Sciatic nerve (tissue), 2 donors: ENCODE measurements around the gene KCNC4. TPM values are rescaled to one million over a fixed set of nuclear protein-coding genes. Genes with fewer than 3 reads are reported as not detected.

Experiments used
- ATAC-seq: fragments of 200-7000 bp; cut with Tn5 transposase; one replicate; pipeline ENCODE4 v1.9.1; 2020; ENCODE audit warnings: mild to moderate bottlenecking, moderate library complexity
- DNase-seq: peaks from one replicate; pipeline ENCODE4 v3.0.0-alpha.2; 2020; ENCODE audit warnings: low spot score
- intact Hi-C: fragments of 100-400 bp; cut with DNase I; formaldehyde crosslinking; loops from one replicate; pipeline ENCODE4 v1.14.2; 2022
- total RNA-seq: library from RNA; stranded (reverse); fragmentation: NEBNext Ultra II Directional; extraction: Animal tissue kit (Norgen Biotek cat#: 25700); gene quantifications from one replicate; pipeline ENCODE4 v1.2.1, GENCODE V29; 2021
- donor health status: DM: no; HTN: no; CAD: no.
- donor health status: DM: no; HTN: no; CAD: no.

KCNC4 gene
- total RNA-seq, 1 donor from 2014 or later, result 15.6 TPM

DNA sequence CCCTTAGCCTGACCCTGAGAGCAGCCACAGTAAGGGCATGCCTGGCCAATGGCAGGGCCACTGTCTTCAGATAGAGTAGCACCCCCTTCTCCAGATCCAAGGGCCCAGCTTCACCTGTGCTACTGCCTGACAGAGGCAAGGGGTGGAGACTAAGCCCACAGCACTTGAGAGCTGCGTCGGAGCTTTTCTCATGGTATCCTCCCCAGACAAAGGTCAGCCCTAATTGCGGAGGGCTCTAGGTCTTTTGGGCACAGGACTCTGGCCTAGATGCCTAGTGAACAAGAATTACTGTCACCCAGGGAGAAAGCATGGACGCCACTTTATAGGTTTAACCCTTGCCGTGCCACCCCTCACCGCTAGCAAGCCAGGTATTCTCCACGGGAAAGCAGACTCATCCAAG, 15.1 kb downstream of the KCNC4 start:
- intact Hi-C loops, result no loop called here
- ATAC-seq (no peak), DNase-seq (no peak)

DNA sequence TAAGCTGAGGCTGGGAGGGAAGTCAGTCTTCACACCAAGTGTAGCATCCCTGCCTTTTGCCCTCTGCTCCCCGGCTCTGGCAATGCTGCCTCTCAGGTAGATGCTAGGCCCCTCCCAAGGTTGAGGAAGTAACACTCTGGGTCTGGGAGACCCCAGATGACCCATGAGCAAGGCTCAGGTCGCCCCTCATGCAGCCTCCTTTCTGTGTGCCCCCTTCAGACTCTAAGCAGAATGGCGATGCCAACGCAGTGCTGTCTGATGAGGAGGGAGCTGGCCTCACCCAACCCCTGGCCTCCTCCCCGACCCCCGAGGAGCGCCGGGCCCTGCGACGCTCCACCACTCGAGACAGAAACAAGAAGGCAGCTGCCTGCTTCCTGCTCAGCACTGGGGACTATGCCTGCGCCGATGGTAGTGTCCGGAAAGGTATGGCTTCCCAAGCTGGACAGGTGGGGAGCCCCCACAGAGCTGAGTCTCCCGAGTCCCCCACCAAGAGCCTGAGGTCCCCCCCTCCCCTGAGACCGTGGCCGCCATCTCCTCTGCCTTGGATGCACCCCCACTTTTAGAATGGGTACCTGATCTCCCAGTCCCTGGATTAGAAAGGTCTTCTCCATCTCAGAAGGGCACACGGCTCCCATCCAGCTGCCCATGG, 15.8 kb downstream of the KCNC4 start:
- intact Hi-C loops, result no loop called here
- DNase-seq (no peak), ATAC-seq (no peak)

DNA sequence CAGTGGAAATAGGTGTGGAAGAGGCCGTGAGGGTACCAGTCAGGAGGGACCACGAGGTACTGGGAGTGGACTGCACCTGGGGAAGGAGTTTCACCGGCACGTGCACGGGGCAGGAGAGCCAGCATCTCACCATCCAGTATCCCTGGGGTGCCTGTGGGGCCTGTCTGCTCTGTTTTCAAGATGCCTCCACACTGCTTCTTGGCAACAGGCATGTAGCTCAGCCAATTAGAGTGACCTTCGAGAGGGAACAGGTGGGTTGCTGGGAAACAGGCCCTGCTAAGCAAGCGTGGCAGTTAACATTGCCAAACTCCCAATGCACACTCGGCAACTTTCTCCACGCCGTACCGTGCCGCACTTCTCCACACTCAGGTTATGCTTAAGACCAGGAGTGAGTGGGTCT, 17.7 kb downstream of the KCNC4 start:
- intact Hi-C loops, result no loop called here
- no peak for ATAC-seq
- DNase-seq, result no peak

DNA sequence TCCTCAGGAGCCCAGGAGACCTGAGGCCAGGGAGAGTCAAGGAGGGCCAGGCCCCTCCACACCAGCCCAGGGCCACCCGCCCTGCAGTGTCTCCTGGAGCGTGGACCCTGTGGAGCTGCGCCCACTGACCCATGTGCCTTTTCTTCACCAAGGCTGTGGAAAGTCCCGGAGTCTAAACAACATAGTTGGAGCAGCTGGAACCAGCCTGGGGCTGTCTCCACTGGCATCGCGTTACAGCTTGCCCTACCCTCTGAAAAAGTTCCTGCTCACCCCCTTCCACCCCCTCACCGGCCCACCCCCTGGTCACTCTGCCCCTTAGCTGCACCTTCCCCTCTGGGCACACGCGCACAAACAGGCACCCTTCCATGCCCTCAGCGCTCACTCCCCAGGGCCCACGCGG, 18.3 kb downstream of the KCNC4 start:
- intact Hi-C loops, result no loop called here
- no peak for ATAC-seq

DNA sequence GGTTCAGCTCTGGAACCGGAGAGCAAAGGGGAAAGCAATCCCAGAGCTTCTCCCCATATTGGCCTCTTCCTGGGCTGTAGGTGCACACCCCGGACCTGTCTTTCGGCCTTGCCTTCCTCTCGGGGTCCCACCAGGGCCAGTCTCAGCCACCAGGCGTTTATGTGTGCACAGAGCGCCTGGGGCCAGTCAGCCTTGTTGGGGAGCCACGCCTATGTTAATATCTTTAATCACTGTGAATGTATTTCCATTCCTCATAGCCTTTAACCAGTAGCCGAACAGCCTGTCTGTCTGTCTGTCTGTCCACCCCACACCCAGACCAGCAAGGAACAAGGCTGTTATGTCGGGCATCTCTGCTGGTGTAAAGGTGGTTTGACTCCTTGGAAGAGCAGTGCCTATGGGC, 18.8 kb downstream of the KCNC4 start:
- no peak for ATAC-seq
- intact Hi-C loops, result no loop called here
- no peak for DNase-seq

More for the DNA sequence above, 18.3 kb downstream of the KCNC4 start:
- DNase-seq, result no peak

DNA sequence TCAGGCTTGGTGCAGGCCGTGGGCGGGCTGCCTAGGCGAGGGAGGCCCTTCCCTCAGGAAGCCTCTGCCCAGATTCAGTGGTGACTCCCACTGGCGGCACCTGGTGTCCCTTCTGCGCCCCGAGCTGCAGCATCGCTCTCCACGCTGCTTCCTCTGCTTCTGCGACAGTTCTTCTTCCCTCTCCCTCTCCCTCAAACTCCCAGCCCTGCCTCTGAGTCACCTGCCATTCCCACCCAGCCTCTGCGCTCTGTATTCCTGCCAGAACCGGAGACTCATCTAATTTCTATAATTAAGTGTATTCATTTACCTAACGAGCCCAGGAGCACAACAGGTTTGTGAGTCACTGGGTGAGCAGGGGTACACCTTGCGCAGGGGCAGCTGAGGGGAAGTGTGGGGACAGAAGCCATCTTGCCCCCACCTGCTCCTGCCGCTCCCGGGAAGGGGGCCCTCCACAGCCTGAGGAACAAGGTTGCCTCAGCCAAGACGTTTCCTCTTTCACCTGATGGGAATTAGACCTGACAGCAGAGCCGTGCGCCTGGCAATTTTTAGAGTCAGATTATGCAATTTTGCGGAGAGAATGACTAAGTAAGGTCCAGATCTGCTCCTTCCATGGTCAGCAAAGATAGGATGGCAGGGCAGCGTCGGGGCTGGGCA, 19.4 kb downstream of the KCNC4 start:
- no peak for ATAC-seq

DNA sequence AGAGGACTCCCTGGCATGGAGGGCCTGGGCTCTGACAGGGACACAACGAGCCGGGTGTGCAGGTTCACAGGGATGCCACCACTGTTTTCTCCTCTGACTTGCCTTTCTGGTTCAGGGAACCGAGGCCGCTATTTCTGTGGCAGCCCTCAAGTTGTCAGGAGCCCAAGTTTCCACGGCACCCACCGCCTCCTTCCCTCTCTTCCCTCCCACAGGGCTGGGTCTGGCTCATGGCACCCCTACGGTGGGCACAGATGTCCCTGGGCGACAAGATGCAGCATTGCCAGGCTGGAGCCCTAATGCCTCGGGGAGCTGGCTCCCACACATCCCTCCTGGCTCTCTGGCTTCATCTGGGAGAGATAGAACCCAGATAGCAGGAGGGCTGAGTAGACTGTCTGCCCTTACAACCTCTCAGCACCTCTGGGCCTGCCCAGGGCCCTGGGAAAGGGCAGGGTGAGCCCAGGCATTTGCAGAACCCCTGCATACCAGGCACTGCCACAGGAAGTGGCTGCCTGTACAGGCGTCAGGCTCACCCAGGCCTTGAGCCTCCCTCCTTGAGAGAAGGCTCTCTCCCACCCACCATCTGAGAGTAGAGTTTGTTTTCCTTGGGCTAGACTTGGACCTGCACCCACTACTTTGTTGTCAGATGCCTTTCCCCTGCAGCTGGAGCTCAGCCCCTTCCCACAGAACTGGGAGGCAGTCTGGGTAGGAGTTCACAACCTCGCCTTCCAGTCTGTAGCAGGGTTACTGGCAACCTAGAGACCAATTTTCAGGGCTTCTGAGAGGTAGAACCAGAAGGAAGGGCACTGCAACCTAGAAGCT, 20.5 kb downstream of the KCNC4 start:
- intact Hi-C loops, result no loop called here
- DNase-seq, result no peak
- ATAC-seq, result no peak

More for the DNA sequence above, 19.4 kb downstream of the KCNC4 start:
- intact Hi-C loops, result no loop called here
- no peak for DNase-seq

DNA sequence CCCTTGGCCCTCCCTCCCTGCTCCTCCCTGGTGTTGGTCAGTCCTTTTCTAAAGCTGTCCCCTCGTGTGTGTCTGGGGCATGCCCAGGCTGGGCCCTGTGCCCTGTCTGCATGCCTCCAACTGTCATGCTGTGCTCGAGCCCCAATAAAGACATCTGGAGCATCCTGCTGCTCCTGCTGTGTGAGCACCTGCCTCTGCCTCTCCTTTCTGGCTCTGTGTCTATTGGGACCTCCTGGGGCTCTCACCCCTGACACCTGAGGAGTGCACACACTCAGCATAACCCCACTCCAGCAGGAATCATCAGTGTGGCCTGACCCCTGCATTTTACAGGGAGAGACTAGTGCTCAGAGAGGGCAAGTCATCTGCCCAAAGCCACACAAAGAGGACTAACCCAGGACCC, 23.7 kb downstream of the KCNC4 start:
- intact Hi-C loops, result no loop called here
- DNase-seq (no peak), ATAC-seq (no peak)

DNA sequence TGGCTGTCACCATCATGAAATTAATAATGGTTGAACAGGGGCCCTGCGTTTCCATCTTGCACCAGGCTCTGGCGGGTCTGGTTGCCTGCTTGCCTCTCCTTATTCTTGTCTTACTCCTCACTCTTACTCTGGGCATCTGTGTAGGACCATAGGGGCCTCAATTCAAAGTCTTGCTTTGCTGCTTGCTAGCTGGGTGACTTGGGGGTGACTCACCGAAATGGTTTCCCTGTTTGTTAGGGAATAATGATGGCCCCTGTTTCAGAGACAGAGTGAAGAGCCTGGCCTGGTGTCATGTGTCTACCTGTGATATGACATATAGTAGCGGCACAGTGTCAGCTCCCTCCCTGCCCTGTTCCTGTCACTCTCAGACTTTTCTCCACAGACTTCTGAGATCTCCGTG, 24.6 kb downstream of the KCNC4 start:
- intact Hi-C loops, result no loop called here
- DNase-seq (no peak), ATAC-seq (no peak)

DNA sequence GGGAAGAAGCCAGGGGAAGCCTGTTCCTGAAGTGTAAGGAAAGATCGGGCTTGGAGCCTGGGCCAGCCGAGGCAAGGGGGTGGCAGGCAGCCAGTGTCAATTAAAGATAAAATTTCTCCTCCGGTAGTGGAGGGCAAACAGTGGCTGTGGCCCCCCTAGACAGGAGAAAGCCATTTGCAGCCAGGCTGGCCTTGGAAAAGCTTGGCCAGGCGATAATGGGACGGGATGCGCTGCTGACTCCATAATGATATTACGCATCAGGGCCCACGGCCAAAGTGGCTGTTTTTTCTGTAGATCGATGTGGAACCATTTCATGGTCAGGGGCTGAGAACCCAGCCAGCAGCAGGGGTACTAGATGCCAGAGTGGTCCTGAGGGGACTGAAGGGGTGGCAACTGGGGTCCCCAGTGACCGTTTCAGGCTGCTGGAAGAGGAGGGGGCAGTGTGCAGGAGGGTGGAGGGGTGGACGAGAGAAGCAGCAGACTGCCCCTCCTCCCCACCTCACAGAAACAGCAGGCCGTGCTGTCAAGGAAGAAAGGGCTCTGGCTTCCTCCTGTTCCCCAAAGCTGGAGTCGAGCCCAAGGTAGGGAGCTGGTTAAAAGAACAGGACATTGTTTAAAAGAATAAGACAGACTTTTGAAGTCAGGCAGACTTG, 25.2 kb downstream of the KCNC4 start:
- intact Hi-C loops, result no loop called here
- DNase-seq (no peak), ATAC-seq (no peak)

DNA sequence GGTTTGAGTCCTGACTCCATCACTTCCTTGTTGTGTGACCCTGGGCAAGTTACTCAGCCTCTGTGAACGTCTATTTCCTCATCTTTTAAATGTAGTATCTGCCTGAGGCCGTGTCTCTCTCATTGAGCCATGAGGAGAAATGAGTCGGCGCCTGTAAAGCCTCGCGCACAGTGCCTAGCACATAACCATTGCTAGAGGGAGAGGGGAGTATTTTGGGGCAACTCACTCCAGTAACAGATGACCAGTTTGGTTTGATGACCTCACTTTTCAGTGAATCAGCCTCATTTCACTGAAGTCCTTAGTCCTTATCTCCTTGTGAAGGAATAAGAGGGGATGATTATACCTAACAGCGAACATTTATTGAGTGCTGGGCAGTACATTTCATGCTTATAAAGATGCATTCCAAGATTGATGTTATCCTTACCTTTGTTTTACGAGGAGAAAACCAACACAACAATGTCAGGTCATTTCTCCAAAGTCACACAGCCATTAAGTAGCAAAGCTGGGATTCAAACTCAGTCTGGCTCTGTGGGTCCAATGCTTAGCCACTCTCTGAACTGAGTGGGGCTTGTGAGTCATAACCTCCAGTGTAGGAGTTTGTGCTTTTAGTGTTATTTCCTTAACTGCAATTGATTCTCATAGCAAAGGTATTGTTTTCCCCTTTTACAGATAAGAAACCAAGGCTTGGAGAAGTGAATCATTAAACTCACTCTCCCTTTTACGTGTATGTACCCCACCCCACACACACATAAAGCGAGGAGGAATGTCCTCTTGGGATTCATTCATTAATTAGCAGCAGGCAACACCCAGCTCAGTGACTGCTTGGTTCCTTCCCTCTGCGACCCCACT, 25.9 kb downstream of the KCNC4 start:
- intact Hi-C loops, result no loop called here
- no peak for ATAC-seq

DNA sequence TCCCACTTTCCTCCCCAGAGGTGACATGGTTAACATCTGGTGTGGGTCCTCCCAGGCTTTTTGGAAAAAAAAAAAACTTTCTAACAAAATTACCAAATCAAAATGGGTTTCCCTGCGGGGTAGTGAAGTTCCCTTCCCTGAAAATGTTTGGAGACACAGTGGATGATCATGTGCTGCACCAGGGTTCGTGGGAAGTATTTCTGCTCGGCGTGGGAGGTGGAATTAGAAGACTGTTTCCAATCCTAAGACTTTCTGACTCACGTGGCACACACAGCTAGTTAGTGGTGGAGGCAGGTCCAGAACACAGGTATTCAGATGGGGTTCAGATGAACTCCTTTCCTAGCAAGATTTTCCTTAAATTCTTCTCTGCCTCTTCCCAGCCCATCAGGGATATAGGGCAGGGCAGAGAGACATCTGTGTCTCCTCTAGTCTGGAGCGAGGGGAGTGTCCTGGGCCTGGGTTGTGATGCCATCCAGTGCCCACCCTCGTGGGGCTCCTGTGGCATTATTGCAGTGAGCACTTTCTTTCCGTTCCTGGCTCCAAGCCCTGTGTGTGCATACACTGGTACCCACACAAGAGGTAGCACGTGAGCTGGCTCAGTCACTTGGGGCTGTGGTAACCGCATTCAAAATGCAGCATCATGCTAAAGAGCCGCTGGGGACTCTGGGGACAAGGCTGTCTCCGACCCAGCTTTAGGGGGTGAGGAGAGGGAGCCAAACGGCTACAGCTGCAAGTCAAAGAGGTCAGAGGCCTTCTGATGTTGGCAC, 27.5 kb downstream of the KCNC4 start:
- ATAC-seq (peak; percentile 13), DNase-seq (no peak)
- intact Hi-C loops, result no loop called here

More for the DNA sequence above, 25.9 kb downstream of the KCNC4 start:
- no peak for DNase-seq

DNA sequence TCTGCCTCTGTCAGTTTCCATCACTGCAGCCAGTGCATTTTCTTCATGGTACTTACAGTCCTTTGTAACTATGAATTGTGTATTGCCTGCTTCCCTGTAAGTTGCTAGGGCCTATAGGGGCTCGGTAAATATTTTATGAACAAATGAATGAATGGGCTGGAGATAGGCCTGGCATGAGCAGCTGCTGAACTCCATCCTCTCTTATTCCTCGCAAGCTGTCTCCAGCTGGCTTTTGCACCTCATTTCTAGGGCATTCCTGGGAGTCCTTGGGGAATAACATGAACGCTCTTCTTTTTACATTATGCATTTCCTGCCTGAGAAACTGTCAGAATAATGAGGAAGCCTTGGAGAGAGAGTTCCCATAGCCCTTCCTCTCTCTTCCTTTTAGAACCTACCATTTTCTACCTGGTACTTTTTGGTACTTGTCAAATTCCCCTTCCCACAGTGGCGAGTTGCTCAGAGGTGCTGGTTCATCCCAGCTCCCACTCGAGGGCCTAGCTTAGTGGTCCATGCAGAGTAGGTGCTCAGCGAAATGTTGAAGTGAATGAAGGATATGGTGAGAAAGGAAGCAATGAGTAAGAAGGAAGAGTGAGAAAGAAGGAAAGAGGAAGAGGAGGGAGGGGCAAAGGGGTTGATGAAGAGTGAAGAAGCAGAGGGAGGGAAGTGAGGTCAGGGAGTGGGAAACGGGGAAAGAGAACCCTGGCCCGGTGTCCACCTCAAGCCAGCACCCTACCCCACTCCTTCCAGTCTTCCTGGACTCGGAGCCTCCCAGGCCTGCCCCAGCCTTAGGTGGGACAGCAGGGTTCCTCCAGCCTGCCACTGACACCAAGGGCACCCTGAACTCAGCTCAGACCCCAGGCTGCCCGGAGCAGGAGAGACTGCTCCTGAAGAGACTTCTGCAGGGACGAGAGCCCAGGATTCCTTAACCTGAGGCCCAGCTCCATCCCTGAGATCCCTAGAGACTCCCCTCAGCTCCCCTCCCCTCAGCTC, 29.6 kb downstream of the KCNC4 start:
- intact Hi-C loops, result no loop called here
- no peak for DNase-seq
- no peak for ATAC-seq

DNA sequence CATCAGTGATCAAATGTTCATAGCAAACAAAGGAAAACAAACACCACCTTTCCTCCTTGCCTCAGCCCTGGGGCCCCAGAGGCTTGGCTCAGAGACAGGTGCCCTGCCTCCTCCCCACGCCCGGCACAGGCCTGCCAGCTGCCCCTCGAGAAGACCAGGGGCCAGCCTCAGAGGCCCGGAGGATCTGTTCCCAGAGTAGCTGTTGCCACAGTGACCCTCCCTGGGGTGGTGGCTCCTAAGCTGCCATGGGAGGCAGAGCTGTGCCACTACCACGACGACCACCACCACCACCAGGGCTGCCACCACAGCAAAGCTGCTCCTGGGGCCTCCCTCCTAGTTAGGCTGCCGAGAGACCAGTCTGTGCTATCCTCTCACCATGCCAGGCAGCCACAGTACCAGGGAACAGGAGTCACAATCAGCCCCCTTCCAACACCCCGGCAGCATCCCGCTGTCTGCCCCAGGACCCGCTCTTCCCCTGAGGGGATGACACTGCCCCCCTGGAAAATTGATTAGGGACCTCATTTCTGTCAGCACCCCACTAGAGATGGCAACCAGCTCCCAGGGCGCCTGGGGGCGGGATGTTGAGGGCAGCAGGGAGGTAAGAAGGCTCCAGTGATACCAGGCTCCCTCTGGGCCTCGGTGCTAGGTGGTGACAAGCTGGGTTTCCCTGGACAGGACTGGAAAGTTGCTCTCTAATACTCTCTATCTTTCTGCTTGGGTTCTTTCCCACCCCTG, 30.5 kb downstream of the KCNC4 start:
- DNase-seq (no peak), ATAC-seq (no peak)
- intact Hi-C loops, result no loop called here

DNA sequence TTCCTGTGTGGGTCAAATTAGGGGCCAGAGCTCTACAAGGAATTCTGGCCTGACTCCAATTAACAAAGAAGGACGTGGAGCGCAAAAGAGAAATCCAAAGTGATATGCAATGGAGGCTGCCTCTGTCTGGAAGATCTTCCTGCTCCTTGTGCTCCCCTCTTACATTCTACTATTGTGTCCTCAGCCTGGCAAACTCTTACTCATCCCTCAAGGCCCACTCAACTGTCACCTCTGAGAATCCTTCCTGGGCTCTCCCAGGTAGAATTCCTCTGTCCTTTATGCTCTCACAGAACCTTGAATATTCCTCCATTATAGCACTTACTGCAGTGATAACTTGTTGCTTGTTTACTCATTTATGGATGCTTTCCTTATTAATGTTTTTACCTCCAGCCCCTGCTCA, 31.4 kb downstream of the KCNC4 start:
- DNase-seq (no peak), ATAC-seq (no peak)
- intact Hi-C loops, result no loop called here

DNA sequence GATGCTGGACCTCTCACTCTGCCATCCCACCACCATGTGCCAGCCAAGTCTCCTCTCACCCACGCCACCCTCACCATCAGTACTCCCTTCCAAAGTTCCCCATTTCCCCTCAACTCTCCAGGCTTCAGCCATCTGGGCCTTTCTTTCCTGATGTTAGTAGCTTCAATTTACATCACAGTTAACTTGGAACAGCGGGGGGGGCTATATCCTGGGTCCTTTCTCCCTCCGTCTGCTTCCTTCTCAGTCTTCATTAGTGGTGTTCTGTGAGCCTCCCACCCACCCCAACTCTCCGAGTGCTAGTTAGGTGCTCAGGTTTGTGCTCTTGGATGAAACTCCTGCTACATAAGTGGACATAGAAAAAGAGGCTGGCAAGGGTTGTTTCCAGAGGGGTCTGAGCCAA, 31.9 kb downstream of the KCNC4 start:
- ATAC-seq, result no peak
- intact Hi-C loops, result no loop called here
- DNase-seq, result no peak
